Measurements from ENCODE around the gene NEXN. TPM values are rescaled to one million over a fixed set of nuclear protein-coding genes. Genes with fewer than 3 reads are reported as not detected.

Gene NEXN
- total and polyA plus RNA-seq, 7 experiments from 2014 or later: 0.33 to 2.6 (median 0.78) TPM

DNA sequence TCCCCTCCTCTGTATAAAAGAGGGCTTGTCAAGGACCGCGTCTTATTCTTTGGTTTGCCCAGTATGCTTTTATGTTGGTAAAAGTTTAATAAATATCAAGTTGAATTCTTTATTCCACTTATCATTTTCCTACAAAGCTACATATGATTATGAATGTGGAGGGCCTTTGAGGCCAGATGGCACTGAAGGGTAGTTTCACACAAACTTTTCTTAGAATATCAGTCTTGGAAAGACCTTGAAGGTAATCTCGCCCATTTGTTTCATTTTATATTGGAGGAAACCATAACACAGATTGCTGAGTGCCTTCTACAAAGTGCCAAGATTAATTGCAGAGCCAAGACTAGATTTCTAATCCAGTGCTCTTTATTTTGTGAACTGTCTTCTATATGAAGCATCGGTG, 96.2 kb downstream of the NEXN start:
- DNase-seq (no peak), ATAC-seq (no peak)
- Mint-ChIP-seq H3K27ac (no peak overlapping the region), H3K27me3 (no peaks in the 10 kb centered on the region), H3K9me3 (peaks cover 0 to 2% (median 0%) of the 10 kb centered on the region in 11 donors), H3K4me3 (no peak overlapping the region), H3K36me3 (peaks cover 0 to 17% (median 11%) of the 10 kb centered on the region in 5 donors), H3K4me1 (peaks cover 23 to 67% (median 49%) of the 10 kb centered on the region in 7 donors)
- ChIA-PET POLR2A (interaction anchor here (13.4 kb wide), 1 partner anchor 16 kb away, joined by 324 read pairs; the partner anchor contains the start of gene DNAJB4), CTCF (no interaction called here)
- Histone ChIP-seq H3K9me3 (ENCODE audit: control insufficient read depth in 2 of 3, low read length in 3 of 3) (no peaks in the 10 kb centered on the region), H3K27ac (ENCODE audit: low read depth, low read length) (no peak overlapping the region), H3K27me3 (ENCODE audit: control insufficient read depth in 2 of 2, insufficient read depth in 2 of 2, low read length in 2 of 2) (no peaks in the 10 kb centered on the region), H3K4me3 (ENCODE audit: low read length) (no peak overlapping the region), H3K4me1 (ENCODE audit: control insufficient read depth in 2 of 2, insufficient read depth in 2 of 2, low read length in 2 of 2) (peaks cover 7% of the 10 kb centered on the region in 2 donors), H3K36me3 (ENCODE audit: control insufficient read depth in 2 of 3, insufficient read depth in 3 of 3, low read length in 3 of 3) (no peaks in the 10 kb centered on the region)
- intact Hi-C loops (cut with micrococcal nuclease): no loop called here

- Histone ChIP-seq H3K4me3 (ENCODE audit: low read length) (no peak overlapping the region), H3K27ac (ENCODE audit: low read depth, low read length) (no peak overlapping the region), H3K36me3 (ENCODE audit: control insufficient read depth in 2 of 3, insufficient read depth in 3 of 3, low read length in 3 of 3) (no peaks in the 10 kb centered on the region), H3K9me3 (ENCODE audit: control insufficient read depth in 2 of 3, low read length in 3 of 3) (no peaks in the 10 kb centered on the region), H3K27me3 (ENCODE audit: control insufficient read depth in 2 of 2, insufficient read depth in 2 of 2, low read length in 2 of 2) (no peaks in the 10 kb centered on the region), H3K4me1 (ENCODE audit: control insufficient read depth in 2 of 2, insufficient read depth in 2 of 2, low read length in 2 of 2) (no peaks in the 10 kb centered on the region)
- intact Hi-C loops (cut with micrococcal nuclease): no loop called here
- Mint-ChIP-seq H3K9me3 (peaks cover 0 to 2% (median 0%) of the 10 kb centered on the region in 11 donors), H3K27ac (no peak overlapping the region), H3K4me3 (no peak overlapping the region), H3K27me3 (no peaks in the 10 kb centered on the region), H3K36me3 (peaks cover 0 to 17% (median 8%) of the 10 kb centered on the region in 5 donors), H3K4me1 (peaks cover 19 to 65% (median 41%) of the 10 kb centered on the region in 7 donors)
- DNase-seq (no peak), ATAC-seq (no peak)
- ChIA-PET CTCF (no interaction called here), POLR2A (interaction anchor here (13.4 kb wide), 1 partner anchor 14 kb away, joined by 324 read pairs; the partner anchor contains the start of gene DNAJB4)
These were observed 98.4 kb downstream of the NEXN start for GRCh38 chr1:77986810-77987209.

DNA sequence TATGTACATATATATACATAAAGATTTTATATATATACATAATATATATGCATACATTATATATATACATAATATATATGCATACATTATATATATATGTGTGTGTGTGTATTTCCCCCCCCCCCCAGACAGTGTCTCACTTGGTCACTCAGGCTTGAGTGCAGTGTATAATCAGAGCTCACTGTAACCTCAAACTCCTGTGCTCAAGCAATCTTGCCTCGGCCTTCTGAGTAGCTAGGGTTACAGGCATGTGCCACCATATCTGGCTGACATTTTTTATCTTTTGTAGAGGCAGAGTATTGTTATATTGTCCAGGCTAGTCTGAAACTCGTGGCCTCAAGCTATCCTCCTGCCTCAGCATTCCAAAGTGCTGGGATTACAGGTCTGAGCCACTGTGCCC, 99.5 kb downstream of the NEXN start:
- Histone ChIP-seq H3K9me3 (ENCODE audit: control insufficient read depth in 2 of 3, low read length in 3 of 3) (no peaks in the 10 kb centered on the region), H3K4me3 (ENCODE audit: low read length) (no peak overlapping the region), H3K27me3 (ENCODE audit: control insufficient read depth in 2 of 2, insufficient read depth in 2 of 2, low read length in 2 of 2) (no peaks in the 10 kb centered on the region), H3K4me1 (ENCODE audit: control insufficient read depth in 2 of 2, insufficient read depth in 2 of 2, low read length in 2 of 2) (no peaks in the 10 kb centered on the region), H3K36me3 (ENCODE audit: control insufficient read depth in 2 of 3, insufficient read depth in 3 of 3, low read length in 3 of 3) (no peaks in the 10 kb centered on the region), H3K27ac (ENCODE audit: low read depth, low read length) (no peak overlapping the region)
- CTCF ChIA-PET: interaction anchor here (0.5 kb wide), 1 partner anchor 227 kb away, joined by 3 read pairs; no protein-coding TSS in a partner anchor
- ATAC-seq (no peak), DNase-seq (no peak)
- H3K27me3 Mint-ChIP-seq: no peaks in the 10 kb centered on the region
- H3K36me3 Mint-ChIP-seq: peaks cover 0 to 17% (median 8%) of the 10 kb centered on the region in 5 donors
- H3K9me3 Mint-ChIP-seq: peaks cover 0 to 2% (median 0%) of the 10 kb centered on the region in 11 donors
- POLR2A ChIA-PET: interaction anchor here (1.1 to 13.4 kb wide), 2 partner anchors 10 to 13 kb away, joined by 6 to 324 read pairs; partner anchors contain the start of genes DNAJB4 and FUBP1
- intact Hi-C loops (cut with micrococcal nuclease): no loop called here
- H3K27ac Mint-ChIP-seq: no peak overlapping the region
- peaks cover 17 to 60% (median 41%) of the 10 kb centered on the region in 7 donors for H3K4me1 Mint-ChIP-seq
- no peak overlapping the region for H3K4me3 Mint-ChIP-seq

DNA sequence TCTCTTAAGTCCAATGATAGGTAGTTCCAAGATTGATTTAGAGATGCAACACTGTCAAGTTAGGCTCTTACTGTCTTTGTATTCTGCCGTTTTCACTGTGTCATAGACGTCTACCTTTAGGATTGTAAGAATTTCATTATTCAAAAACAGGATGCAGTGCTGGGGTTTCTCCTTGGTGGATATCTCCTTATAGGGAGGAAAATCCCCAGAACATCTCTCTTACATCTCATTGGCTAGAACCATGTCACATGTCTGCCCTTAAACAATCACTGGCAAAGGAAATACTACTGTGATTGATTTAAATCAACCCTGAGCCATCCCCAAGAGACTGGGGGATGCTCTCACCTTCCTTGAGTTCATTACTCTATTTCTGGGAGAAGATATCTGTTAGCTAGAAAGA, 101.3 kb downstream of the NEXN start:
- no peaks in the 10 kb centered on the region for H3K36me3 ChIP-seq (ENCODE audit: control insufficient read depth in 2 of 3, insufficient read depth in 3 of 3, low read length in 3 of 3)
- Mint-ChIP-seq H3K9me3 (peaks cover 0 to 2% (median 0%) of the 10 kb centered on the region in 11 donors), H3K36me3 (peaks cover 0 to 12% (median 7%) of the 10 kb centered on the region in 5 donors), H3K4me3 (no peak overlapping the region), H3K4me1 (peaks cover 17 to 48% (median 29%) of the 10 kb centered on the region in 7 donors), H3K27ac (peak overlapping the region in 2 of 9 donors; percentile 30 to 62), H3K27me3 (no peaks in the 10 kb centered on the region)
- intact Hi-C loops (cut with micrococcal nuclease): no loop called here
- CTCF ChIA-PET: no interaction called here
- DNase-seq (no peak), ATAC-seq (no peak)
- no peaks in the 10 kb centered on the region for H3K27me3 ChIP-seq (ENCODE audit: control insufficient read depth in 2 of 2, insufficient read depth in 2 of 2, low read length in 2 of 2)
- H3K27ac ChIP-seq (ENCODE audit: low read depth, low read length): no peak overlapping the region
- H3K4me1 ChIP-seq (ENCODE audit: control insufficient read depth in 2 of 2, insufficient read depth in 2 of 2, low read length in 2 of 2): no peaks in the 10 kb centered on the region
- no peak overlapping the region for H3K4me3 ChIP-seq (ENCODE audit: low read length)
- no peaks in the 10 kb centered on the region for H3K9me3 ChIP-seq (ENCODE audit: control insufficient read depth in 2 of 3, low read length in 3 of 3)
- POLR2A ChIA-PET: interaction anchor here (2.7 to 13.4 kb wide), 2 partner anchors 9 to 11 kb away, joined by 10 to 324 read pairs; partner anchors contain the start of gene DNAJB4

- ATAC-seq: no peak
- no peaks in the 10 kb centered on the region for H3K4me1 ChIP-seq (ENCODE audit: control insufficient read depth in 2 of 2, insufficient read depth in 2 of 2, low read length in 2 of 2)
- H3K9me3 Mint-ChIP-seq: peaks cover 0 to 2% (median 0%) of the 10 kb centered on the region in 11 donors
- no peaks in the 10 kb centered on the region for H3K27me3 ChIP-seq (ENCODE audit: control insufficient read depth in 2 of 2, insufficient read depth in 2 of 2, low read length in 2 of 2)
- H3K4me3 ChIP-seq (ENCODE audit: low read length): no peak overlapping the region
- no peaks in the 10 kb centered on the region for H3K27me3 Mint-ChIP-seq
- no peak overlapping the region for H3K27ac Mint-ChIP-seq
- ChIA-PET POLR2A (interaction anchor here (1.9 to 13.4 kb wide), 3 partner anchors 10 to 12 kb away, joined by 8 to 324 read pairs (median 10); partner anchors contain the start of genes DNAJB4 and FUBP1), CTCF (interaction anchor here (0.6 kb wide), 1 partner anchor 307 kb away, joined by 3 read pairs; no protein-coding TSS in a partner anchor)
- H3K27ac ChIP-seq (ENCODE audit: low read depth, low read length): no peak overlapping the region
- peaks cover 0 to 10% (median 7%) of the 10 kb centered on the region in 5 donors for H3K36me3 Mint-ChIP-seq
- peaks cover 18 to 38% (median 24%) of the 10 kb centered on the region in 7 donors for H3K4me1 Mint-ChIP-seq
- no peak overlapping the region for H3K4me3 Mint-ChIP-seq
- intact Hi-C loops (cut with micrococcal nuclease): no loop called here
- no peaks in the 10 kb centered on the region for H3K36me3 ChIP-seq (ENCODE audit: control insufficient read depth in 2 of 3, insufficient read depth in 3 of 3, low read length in 3 of 3)
- no peak for DNase-seq
- no peaks in the 10 kb centered on the region for H3K9me3 ChIP-seq (ENCODE audit: control insufficient read depth in 2 of 3, low read length in 3 of 3)
These were observed 102.3 kb downstream of the NEXN start for GRCh38 chr1:77990629-77991204.

DNA sequence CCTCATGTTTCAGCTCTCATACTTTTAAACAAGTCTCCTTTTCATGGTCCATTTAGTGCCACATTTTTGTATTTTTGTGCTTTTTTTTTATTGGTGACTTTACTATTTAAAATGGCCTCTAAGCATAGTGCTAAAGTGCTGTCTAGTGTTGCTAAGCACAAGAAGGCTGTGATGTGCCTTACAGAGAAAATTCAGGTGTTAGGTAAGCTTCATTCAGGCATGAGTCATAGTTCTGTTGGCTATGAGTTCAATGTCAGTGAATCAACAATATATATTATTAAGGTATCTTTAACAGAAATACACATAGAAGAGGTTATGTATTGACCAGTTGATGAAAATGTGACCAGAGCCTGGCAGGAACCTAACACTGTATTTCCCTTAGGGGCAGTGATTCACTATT, 103.2 kb downstream of the NEXN start:
- ChIA-PET CTCF (interaction anchor here (0.6 kb wide), 1 partner anchor 308 kb away, joined by 3 read pairs; no protein-coding TSS in a partner anchor), POLR2A (interaction anchor here (1.9 to 2.7 kb wide), 2 partner anchors 10 to 13 kb away, joined by 8 to 10 read pairs; partner anchors contain the start of gene FUBP1)
- no peak overlapping the region for H3K4me3 ChIP-seq (ENCODE audit: low read length)
- no peaks in the 10 kb centered on the region for H3K27me3 ChIP-seq (ENCODE audit: control insufficient read depth in 2 of 2, insufficient read depth in 2 of 2, low read length in 2 of 2)
- peaks cover 0 to 10% (median 7%) of the 10 kb centered on the region in 5 donors for H3K36me3 Mint-ChIP-seq
- peaks cover 0 to 2% (median 0%) of the 10 kb centered on the region in 11 donors for H3K9me3 Mint-ChIP-seq
- no peak overlapping the region for H3K4me3 Mint-ChIP-seq
- ATAC-seq: no peak
- DNase-seq: no peak
- H3K27ac Mint-ChIP-seq: no peak overlapping the region
- no peaks in the 10 kb centered on the region for H3K36me3 ChIP-seq (ENCODE audit: control insufficient read depth in 2 of 3, insufficient read depth in 3 of 3, low read length in 3 of 3)
- H3K9me3 ChIP-seq (ENCODE audit: control insufficient read depth in 2 of 3, low read length in 3 of 3): no peaks in the 10 kb centered on the region
- H3K27me3 Mint-ChIP-seq: no peaks in the 10 kb centered on the region
- intact Hi-C loops (cut with micrococcal nuclease): no loop called here
- peaks cover 17 to 30% (median 20%) of the 10 kb centered on the region in 7 donors for H3K4me1 Mint-ChIP-seq
- H3K27ac ChIP-seq (ENCODE audit: low read depth, low read length): no peak overlapping the region
- H3K4me1 ChIP-seq (ENCODE audit: control insufficient read depth in 2 of 2, insufficient read depth in 2 of 2, low read length in 2 of 2): no peaks in the 10 kb centered on the region

Measured in naive thymus-derived CD4-positive, alpha-beta T cell (primary cell).